Ovary (tissue), 3 donors: ENCODE measurements around the gene MAP4K2.

ENCODE experiments used
- EP300 ChIP-seq: sonication (generic); formaldehyde crosslinking; IDR thresholded peaks from one replicate; pipeline ENCODE4 v1.6.1; 2017; ENCODE audit warnings: antibody characterized with exemption
- POLR2A ChIP-seq: fragments of 450-650 bp; IDR thresholded peaks from one replicate; pipeline ENCODE4 v1.6.1; 2017; ENCODE audit warnings: antibody characterized with exemption, mild to moderate bottlenecking, moderate library complexity
- TF ChIP-seq, protein P1 (sequence below), 3 donors: fragments of 450-650 bp in 2 of 3; fragments of 200-600 bp in 1 of 3; IDR thresholded peaks; one replicate each; pipeline versions ENCODE4 v1.5.1 to v1.8.0; 2016 to 2022; ENCODE audit warnings: antibody characterized with exemption in 3 of 3, mild to moderate bottlenecking in 1 of 3
- donor health status: DM: no; HTN: no; CAD: no.

DNA sequence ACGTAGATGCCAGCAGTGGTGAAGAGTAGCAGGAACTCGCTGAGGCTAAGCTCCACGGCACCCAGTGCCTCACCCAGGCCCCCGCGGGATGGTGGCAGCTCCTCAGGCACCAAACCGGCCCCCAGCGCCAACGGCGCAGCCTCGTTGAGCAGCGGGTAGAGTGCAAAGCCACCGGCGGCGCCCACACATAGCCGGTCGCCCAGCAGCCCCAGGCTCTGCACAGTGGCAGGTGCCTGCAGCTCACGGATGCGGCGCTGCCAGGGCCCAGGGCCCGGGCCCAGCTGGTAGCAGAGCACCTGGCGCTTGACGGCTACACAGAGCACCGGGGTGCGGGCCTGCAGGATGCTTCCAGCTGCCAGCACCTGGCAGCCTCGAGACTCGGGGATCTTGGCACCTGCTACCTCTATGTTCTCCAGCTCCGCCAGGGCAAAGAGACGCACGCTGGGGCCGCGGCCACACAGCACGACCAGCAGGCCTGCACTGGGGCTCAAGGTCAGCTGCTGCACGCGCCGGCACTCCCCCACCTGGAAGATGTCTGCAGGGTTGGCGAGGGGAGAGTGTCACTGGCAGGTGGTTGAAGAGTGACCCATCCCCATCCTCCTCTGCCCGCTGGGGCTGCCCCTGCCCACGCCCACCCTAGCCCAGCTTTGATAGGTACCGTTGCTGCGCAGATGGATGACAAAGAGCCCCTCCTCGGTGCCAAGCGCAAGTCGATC, 26.7 kb upstream of the MAP4K2 start:
- TF ChIP-seq, protein P1, sequence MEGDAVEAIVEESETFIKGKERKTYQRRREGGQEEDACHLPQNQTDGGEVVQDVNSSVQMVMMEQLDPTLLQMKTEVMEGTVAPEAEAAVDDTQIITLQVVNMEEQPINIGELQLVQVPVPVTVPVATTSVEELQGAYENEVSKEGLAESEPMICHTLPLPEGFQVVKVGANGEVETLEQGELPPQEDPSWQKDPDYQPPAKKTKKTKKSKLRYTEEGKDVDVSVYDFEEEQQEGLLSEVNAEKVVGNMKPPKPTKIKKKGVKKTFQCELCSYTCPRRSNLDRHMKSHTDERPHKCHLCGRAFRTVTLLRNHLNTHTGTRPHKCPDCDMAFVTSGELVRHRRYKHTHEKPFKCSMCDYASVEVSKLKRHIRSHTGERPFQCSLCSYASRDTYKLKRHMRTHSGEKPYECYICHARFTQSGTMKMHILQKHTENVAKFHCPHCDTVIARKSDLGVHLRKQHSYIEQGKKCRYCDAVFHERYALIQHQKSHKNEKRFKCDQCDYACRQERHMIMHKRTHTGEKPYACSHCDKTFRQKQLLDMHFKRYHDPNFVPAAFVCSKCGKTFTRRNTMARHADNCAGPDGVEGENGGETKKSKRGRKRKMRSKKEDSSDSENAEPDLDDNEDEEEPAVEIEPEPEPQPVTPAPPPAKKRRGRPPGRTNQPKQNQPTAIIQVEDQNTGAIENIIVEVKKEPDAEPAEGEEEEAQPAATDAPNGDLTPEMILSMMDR (IDR thresholded peaks at IDR 0.05) = no peak
- TF ChIP-seq EP300 (no peak), POLR2A (no peak)
